ACC112 (cell line): Measurements from ENCODE around the gene C13orf46.

Source experiments
- H2AFZ ChIP-seq: fragments of 200-600 bp; sonication (generic); one replicate; pipeline ENCODE4 v1.6.0; 2017; ENCODE audit warnings: antibody characterized with exemption, low read length; ENCODE audit not compliant: unreplicated experiment
- H3K27ac ChIP-seq: fragments of 200-600 bp; sonication (generic); 2 replicates; pipeline ENCODE4 v1.5.1; 2014; ENCODE audit warnings: low read depth, mild to moderate bottlenecking, antibody characterized with exemption, low read length, moderate library complexity
- H3K27me3 ChIP-seq: fragments of 200-600 bp; sonication (generic); 2 replicates; pipeline ENCODE4 v1.6.1; 2014; ENCODE audit warnings: mild to moderate bottlenecking, antibody characterized with exemption, low read length, moderate library complexity, mixed read lengths; ENCODE audit not compliant: insufficient read depth
- H3K36me3 ChIP-seq: fragments of 200-600 bp; sonication (generic); 2 replicates; pipeline ENCODE4 v1.6.1; 2016; ENCODE audit warnings: mild to moderate bottlenecking, antibody characterized with exemption, low read length, moderate library complexity, mixed read lengths; ENCODE audit not compliant: insufficient read depth
- H3K4me1 ChIP-seq: fragments of 200-600 bp; sonication (generic); one replicate; pipeline ENCODE4 v1.6.1; 2016; ENCODE audit warnings: low read length, mixed read lengths; ENCODE audit not compliant: insufficient read depth, unreplicated experiment, control insufficient read depth
- H3K4me3 ChIP-seq: fragments of 200-600 bp; sonication (generic); 2 replicates; pipeline ENCODE4 v1.5.1; 2014; ENCODE audit warnings: mild to moderate bottlenecking, low read depth, low read length
- H3K79me2 ChIP-seq: fragments of 200-600 bp; sonication (generic); one replicate; pipeline ENCODE4 v1.6.0; 2016; ENCODE audit warnings: low read length; ENCODE audit not compliant: control insufficient read depth, unreplicated experiment, insufficient read depth

C13orf46 gene

DNA sequence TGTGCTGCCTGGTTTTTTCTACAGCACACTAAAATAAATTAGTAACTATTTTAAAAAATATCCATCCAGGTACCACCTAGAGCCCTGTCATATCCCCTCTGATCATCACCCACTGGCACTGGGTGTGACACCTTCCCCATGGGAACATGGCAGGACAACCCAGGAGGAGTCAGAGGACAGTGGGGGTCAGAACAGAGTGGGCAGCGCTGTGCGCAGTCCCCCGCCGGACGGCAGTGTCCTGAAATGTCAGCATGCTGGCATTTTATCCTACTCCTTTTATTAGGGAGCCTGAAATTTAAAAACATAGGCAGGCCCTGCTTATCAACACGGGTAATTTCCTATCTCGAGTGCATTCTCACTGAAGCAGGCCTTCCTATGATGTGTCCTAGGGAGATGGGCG is 67.9 kb downstream of the C13orf46 start:
- Histone ChIP-seq H3K27ac (no peak overlapping the region), H3K36me3 (no peaks in the 10 kb centered on the region)

DNA sequence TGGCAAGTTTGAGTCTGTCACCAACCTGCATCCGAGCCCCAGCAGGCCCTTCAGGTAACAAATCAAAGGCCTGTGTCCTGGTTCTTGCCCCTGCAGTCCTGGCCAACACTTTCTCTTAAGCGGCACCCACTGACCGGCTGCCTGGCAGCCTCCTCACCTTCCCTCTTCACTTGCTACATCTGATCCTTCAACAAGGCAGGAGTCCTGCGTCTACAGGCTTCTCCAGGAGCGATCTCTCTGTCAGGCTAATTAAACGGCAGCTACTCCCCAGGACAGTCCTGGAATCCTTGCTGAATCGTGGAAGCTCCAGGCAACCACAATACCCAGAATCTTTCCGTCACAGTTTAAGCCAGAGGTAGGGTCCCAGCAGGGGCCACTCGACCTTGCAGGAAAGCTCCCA is 68.9 kb downstream of the C13orf46 start:
- H3K27me3 ChIP-seq, result no peaks in the 10 kb centered on the region
- no peak overlapping the region for H3K4me3 ChIP-seq
- no peak overlapping the region for H2AFZ ChIP-seq
- no peak overlapping the region for H3K27ac ChIP-seq
- no peaks in the 10 kb centered on the region for H3K79me2 ChIP-seq
- no peaks in the 10 kb centered on the region for H3K36me3 ChIP-seq
- peaks cover 10% of the 10 kb centered on the region for H3K4me1 ChIP-seq

More for the DNA sequence above, 67.9 kb downstream of the C13orf46 start:
- Histone ChIP-seq H3K27me3 (no peaks in the 10 kb centered on the region), H3K4me1 (peaks cover 10% of the 10 kb centered on the region), H2AFZ (no peak overlapping the region), H3K79me2 (no peaks in the 10 kb centered on the region), H3K4me3 (no peak overlapping the region)

DNA sequence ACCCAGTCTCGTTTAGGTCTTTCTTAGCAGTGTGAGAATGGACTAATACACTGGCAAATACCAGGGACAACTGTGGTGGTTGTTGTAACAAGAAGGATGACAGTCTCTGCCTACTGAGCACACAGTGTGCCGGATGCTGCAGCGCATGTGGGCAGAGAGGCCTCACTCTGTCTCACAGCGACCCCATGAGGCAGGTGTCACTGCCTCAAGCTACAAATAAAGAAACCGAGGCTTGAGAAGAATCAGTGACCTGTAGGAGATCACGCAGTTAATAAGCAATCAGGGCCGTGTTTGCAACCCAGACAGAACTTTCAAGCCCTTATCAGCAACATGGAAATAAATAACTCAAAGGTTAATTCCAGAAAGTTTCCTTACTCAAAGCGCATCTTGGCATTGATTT is 69.5 kb downstream of the C13orf46 start:
- Histone ChIP-seq H3K4me3 (no peak overlapping the region), H2AFZ (no peak overlapping the region), H3K79me2 (no peaks in the 10 kb centered on the region), H3K27ac (no peak overlapping the region), H3K27me3 (no peaks in the 10 kb centered on the region), H3K36me3 (no peaks in the 10 kb centered on the region), H3K4me1 (peaks cover 10% of the 10 kb centered on the region)

GRCh38 chr13:113903912-113904311 is 70.0 kb downstream of the C13orf46 start:
- Histone ChIP-seq H3K27ac (no peak overlapping the region), H3K79me2 (no peaks in the 10 kb centered on the region), H3K4me1 (peaks cover 10% of the 10 kb centered on the region), H2AFZ (no peak overlapping the region), H3K4me3 (no peak overlapping the region), H3K27me3 (no peaks in the 10 kb centered on the region), H3K36me3 (no peaks in the 10 kb centered on the region)
